Prostate gland (tissue), 2 donors: ENCODE data around the gene CABP2. TPM values are rescaled to one million over a fixed set of nuclear protein-coding genes. Genes with fewer than 3 reads are reported as not detected.
"Not testable (repeated sequence)": the region's sequence is repeated elsewhere in the genome, so short reads cannot be mapped to it uniquely, and the experiment has no call there.

Experiments
- DNase-seq: peaks from one replicate; pipeline ENCODE4 v3.0.0-alpha.2; 2019; ENCODE audit warnings: low spot score
- H3K27ac ChIP-seq, 2 donors: fragments of 200-600 bp; sonication (generic); 2 replicates each; pipeline ENCODE4 v1.5.1; 2017 to 2019
- H3K27me3 ChIP-seq: fragments of 200-600 bp; sonication (generic); replicated peaks from 2 replicates; pipeline ENCODE4 v1.5.1; 2019; ENCODE audit not compliant: insufficient read depth
- H3K36me3 ChIP-seq, 2 donors: fragments of 200-600 bp; sonication (generic); 1 replicate in 1 of 2; 2 replicates in 1 of 2; pipeline versions ENCODE4 v1.5.1 to v1.8.1; 2017 to 2019
- H3K4me1 ChIP-seq: fragments of 200-600 bp; sonication (generic); replicated peaks from 2 replicates; pipeline ENCODE4 v1.5.1; 2019
- H3K4me3 ChIP-seq, 2 donors: fragments of 200-600 bp; sonication (generic); 2 replicates each; pipeline ENCODE4 v1.5.1; 2017 to 2019
- H3K9me3 ChIP-seq: fragments of 200-600 bp; sonication (generic); 2 replicates; pipeline ENCODE4 v1.5.1; 2017
- CTCF ChIP-seq, 4 experiments: fragments of 200-600 bp in 2 of 4; fragments of 450-650 bp in 2 of 4; sonication (generic) in 2 of 4; IDR thresholded peaks; 1 replicate in 3 of 4; 2 replicates in 1 of 4; pipeline ENCODE4 v1.5.1; 2016 to 2019; ENCODE audit warnings: antibody characterized with exemption in 4 of 4, mild to moderate bottlenecking in 2 of 4, moderate library complexity in 2 of 4
- POLR2A ChIP-seq: fragments of 450-650 bp; IDR thresholded peaks from one replicate; pipeline ENCODE4 v1.6.1; 2016; ENCODE audit warnings: antibody characterized with exemption, mild to moderate bottlenecking
- POLR2AphosphoS5 ChIP-seq: sonication (generic); formaldehyde crosslinking; IDR thresholded peaks from one replicate; pipeline ENCODE4 v1.6.1; 2017; ENCODE audit warnings: antibody characterized with exemption
- WGBS: methylation state at CpG from one replicate; pipeline ENCODE4 v1.1.5; 2018; 5-methylcytosine and 5-hydroxymethylcytosine counted together
- intact Hi-C: fragments of 100-400 bp; cut with DNase I; formaldehyde crosslinking; loops from one replicate; pipeline ENCODE4 v1.14.2; 2022
- total RNA-seq, 2 donors: library from RNA; depleted of rRNA; stranded (reverse); fragments of >200 nt; gene quantifications; one replicate each; pipeline ENCODE4 v1.1.0, GENCODE V29; 2016

The CABP2 gene
- not detected for total RNA-seq

DNA sequence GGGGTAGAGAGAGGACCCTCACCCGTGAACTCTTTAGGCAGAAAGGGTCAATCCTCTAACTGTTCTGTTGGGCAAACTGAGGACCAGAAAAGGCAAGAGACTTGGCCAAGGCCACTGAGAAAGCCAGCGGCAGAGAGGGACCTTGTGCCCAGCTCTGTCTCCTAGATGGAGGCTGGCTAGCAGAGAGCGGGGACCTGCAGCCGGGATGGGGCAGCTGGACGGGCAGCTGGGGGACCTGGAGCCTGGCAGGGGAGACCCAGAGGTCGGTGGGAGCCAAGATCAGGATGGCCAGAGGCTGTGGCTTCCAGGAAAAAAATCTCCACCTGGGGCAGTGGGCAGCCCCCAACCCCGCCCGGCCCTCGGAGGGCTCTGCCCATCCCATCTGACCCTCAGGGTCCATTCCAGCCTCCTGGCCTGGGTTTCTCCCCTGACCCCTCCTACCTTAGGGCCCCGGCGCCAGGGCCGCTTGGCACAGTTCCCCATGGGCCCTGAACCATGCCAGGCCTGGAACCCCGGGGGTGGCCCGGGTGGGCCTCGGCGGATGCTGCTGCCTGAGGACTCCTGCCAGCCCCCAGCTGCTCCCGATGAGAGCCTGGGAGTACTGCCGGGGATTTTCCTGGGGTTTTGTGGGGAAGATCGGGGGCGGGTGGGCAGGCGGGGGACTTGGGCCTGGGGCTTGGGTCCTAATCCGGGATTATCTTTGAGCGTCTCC is at the start of gene CABP2:
CABP2 (minus strand) TSS at position 603 of the 712 bp plus-strand sequence; CDS start at position 483, 120 bp downstream.
- 82% methylated on average over 16 of the region's 23 CpGs for WGBS
- Histone ChIP-seq H3K9me3 (no peaks in the 10 kb centered on the region), H3K27ac (no peak within 1 kb of the TSS), H3K4me3 (no peak within 1 kb of the TSS), H3K36me3 (no peaks in the 10 kb centered on the region), H3K27me3 (no peaks in the 10 kb centered on the region), H3K4me1 (no peaks in the 10 kb centered on the region)
- no peak for TF ChIP-seq POLR2A
- no peak for TF ChIP-seq POLR2AphosphoS5
- no peak for TF ChIP-seq CTCF (IDR thresholded peaks at IDR 0.05)
- DNase-seq: no peak
- intact Hi-C loops: no loop called here

DNA sequence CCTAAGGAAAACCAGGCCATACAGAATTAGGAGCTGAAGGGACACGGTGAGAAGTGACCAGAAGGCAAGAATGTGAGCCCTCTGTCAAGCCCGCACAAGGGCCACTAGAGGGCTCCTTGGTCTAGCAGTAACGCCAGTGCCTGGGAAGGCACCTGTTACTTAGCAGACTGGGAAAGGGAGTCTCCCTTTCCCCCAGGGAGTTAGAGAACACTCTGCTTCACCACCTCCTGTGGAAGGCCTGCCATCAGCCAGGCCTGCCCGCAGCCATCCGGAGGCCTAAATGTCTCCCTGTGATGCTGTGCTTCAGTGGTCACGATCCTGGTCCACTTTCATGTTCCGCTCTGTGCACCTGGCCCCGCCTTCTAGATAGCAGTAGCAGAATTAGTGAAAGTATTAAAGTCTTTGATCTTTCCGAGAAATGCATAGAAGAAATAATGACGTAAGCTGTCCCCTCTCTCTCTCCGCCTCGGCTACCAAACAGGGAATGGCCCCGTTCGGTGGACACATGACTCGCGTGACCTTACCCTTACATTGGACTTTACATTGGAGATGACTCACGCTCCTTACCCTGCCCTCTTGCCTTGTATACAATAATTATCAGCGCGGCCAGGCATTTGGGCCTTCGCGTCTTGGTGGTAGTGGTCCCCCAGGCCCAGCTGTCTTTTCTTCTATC is 49.6 kb upstream of the CABP2 start:
- DNase-seq: peak; percentile 43
- Histone ChIP-seq H3K4me3 (no peak overlapping the region), H3K4me1 (no peaks in the 10 kb centered on the region), H3K27me3 (no peaks in the 10 kb centered on the region), H3K36me3 (no peaks in the 10 kb centered on the region), H3K27ac (no peak overlapping the region), H3K9me3 (no peaks in the 10 kb centered on the region)
- intact Hi-C loops: no loop called here
- WGBS: 63% methylated on average over 21 of the region's 21 CpGs
- TF ChIP-seq POLR2AphosphoS5: no peak
- TF ChIP-seq POLR2A: no peak
- peak; percentile 32 to 76 (median 54) for TF ChIP-seq CTCF (IDR thresholded peaks at IDR 0.05)

GRCh38 chr11:67572305-67572704 is 49.1 kb upstream of the CABP2 start:
- WGBS: 3% methylated on average over 5 of the region's 5 CpGs

GRCh38 chr11:67571443-67571842 is 48.2 kb upstream of the CABP2 start:
- Histone ChIP-seq H3K27me3 (no peaks in the 10 kb centered on the region), H3K4me1 (no peaks in the 10 kb centered on the region), H3K27ac (no peak overlapping the region), H3K9me3 (no peaks in the 10 kb centered on the region), H3K36me3 (no peaks in the 10 kb centered on the region), H3K4me3 (no peak overlapping the region)
- TF ChIP-seq CTCF (IDR thresholded peaks at IDR 0.05) (no peak), POLR2AphosphoS5 (no peak), POLR2A (no peak)
- 71% methylated on average over 6 of the region's 6 CpGs for WGBS
- DNase-seq: no peak
- intact Hi-C loops: no loop called here

More at GRCh38 chr11:67572305-67572704, 49.1 kb upstream of the CABP2 start:
- no peak for DNase-seq
- intact Hi-C loops: no loop called here
- no peak overlapping the region for H3K4me3 ChIP-seq
- TF ChIP-seq CTCF (IDR thresholded peaks at IDR 0.05) (no peak), POLR2A (no peak), POLR2AphosphoS5 (peak; percentile 60)
- H3K36me3 ChIP-seq: no peaks in the 10 kb centered on the region
- no peaks in the 10 kb centered on the region for H3K9me3 ChIP-seq
- no peak overlapping the region for H3K27ac ChIP-seq
- H3K27me3 ChIP-seq: no peaks in the 10 kb centered on the region
- H3K4me1 ChIP-seq: no peaks in the 10 kb centered on the region

GRCh38 chr11:67564230-67564629 is 41.0 kb upstream of the CABP2 start:
- WGBS: 92% methylated on average over 4 of the region's 4 CpGs
- TF ChIP-seq POLR2AphosphoS5 (no peak), POLR2A (no peak), CTCF (IDR thresholded peaks at IDR 0.05) (no peak)

GRCh38 chr11:67563705-67564114 is 40.5 kb upstream of the CABP2 start:
- not testable (repeated sequence) for H3K4me3 ChIP-seq, H3K27ac ChIP-seq

More at GRCh38 chr11:67564230-67564629, 41.0 kb upstream of the CABP2 start:
- Histone ChIP-seq H3K4me1 (no peaks in the 10 kb centered on the region), H3K36me3 (no peaks in the 10 kb centered on the region), H3K27me3 (no peaks in the 10 kb centered on the region), H3K4me3 (no peak overlapping the region), H3K27ac (no peak overlapping the region), H3K9me3 (no peaks in the 10 kb centered on the region)
- DNase-seq: no peak
- intact Hi-C loops: no loop called here

More at GRCh38 chr11:67563705-67564114, 40.5 kb upstream of the CABP2 start:
- DNase-seq, H3K27me3 ChIP-seq, H3K9me3 ChIP-seq, intact Hi-C loops, H3K4me1 ChIP-seq, H3K36me3 ChIP-seq: not testable (repeated sequence)
- WGBS: 66% methylated on average over 11 of the region's 11 CpGs
